Measurements from ENCODE around the gene TEX9. TPM values are rescaled to one million over a fixed set of nuclear protein-coding genes. Genes with fewer than 3 reads are reported as not detected.

The TEX9 gene
- polyA plus RNA-seq, 1 experiment, result 2.0 TPM

DNA sequence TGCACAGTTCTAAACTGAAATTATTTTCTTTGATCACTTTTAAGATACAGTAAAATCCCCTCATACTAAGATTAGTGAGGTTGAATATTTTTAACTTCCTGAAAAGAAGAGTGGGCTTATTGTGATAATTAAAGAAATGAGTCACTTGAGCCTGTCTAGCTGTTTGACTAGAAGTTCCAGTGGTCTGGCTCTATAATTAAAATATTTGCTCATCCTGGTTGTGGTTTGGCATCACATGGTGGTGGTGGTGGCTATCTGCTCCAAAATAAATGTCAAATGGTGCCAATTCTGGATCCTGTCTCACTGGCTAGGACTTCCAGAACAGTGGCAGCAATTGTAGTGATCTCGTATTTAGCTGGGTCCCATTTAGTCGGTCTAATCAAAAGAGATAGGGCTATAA is 8.6 kb upstream of the TEX9 start:
- no peak for DNase-seq (ENCODE audit: low read depth, low spot score)
- Histone ChIP-seq H3K9me3 (ENCODE audit: control insufficient read depth, insufficient read depth, low read length) (no peaks in the 10 kb centered on the region), H3K4me3 (ENCODE audit: low read depth, low read length) (no peak overlapping the region), H3K27ac (ENCODE audit: low read depth, low read length) (no peak overlapping the region), H3K27me3 (ENCODE audit: control insufficient read depth, insufficient read depth, low read length) (no peaks in the 10 kb centered on the region)
- ChIA-PET CTCF (no interaction called here), POLR2A (no interaction called here)
- TF ChIP-seq, protein P1, sequence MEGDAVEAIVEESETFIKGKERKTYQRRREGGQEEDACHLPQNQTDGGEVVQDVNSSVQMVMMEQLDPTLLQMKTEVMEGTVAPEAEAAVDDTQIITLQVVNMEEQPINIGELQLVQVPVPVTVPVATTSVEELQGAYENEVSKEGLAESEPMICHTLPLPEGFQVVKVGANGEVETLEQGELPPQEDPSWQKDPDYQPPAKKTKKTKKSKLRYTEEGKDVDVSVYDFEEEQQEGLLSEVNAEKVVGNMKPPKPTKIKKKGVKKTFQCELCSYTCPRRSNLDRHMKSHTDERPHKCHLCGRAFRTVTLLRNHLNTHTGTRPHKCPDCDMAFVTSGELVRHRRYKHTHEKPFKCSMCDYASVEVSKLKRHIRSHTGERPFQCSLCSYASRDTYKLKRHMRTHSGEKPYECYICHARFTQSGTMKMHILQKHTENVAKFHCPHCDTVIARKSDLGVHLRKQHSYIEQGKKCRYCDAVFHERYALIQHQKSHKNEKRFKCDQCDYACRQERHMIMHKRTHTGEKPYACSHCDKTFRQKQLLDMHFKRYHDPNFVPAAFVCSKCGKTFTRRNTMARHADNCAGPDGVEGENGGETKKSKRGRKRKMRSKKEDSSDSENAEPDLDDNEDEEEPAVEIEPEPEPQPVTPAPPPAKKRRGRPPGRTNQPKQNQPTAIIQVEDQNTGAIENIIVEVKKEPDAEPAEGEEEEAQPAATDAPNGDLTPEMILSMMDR (IDR thresholded peaks at IDR 0.05; ENCODE audit: low read depth, low read length), result no peak

DNA sequence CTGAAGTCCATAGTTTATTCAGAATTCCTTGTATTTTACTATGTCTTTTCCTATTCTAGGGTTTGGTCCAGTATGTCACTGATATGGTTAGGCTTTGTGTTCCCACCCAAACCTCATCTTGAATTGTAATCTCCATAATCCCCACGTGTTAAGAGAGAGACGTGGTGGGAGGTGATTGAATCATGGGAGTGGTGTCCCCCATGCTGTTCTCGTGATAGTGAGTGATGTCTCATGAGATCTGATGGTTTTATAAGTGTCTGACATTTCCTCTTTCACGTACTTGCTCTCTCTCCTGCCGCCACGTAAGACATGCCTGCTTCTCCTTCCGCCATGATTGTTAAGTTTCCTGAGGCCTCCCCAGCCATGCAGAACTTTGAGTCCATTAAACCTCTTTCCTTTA is 6.6 kb upstream of the TEX9 start:
- Histone ChIP-seq H3K4me3 (ENCODE audit: low read depth, low read length) (no peak overlapping the region), H3K27me3 (ENCODE audit: control insufficient read depth, insufficient read depth, low read length) (no peaks in the 10 kb centered on the region), H3K27ac (ENCODE audit: low read depth, low read length) (no peak overlapping the region), H3K9me3 (ENCODE audit: control insufficient read depth, insufficient read depth, low read length) (no peaks in the 10 kb centered on the region)
- ChIA-PET CTCF (no interaction called here), POLR2A (no interaction called here)
- no peak for DNase-seq (ENCODE audit: low read depth, low spot score)
- TF ChIP-seq, protein P1 (IDR thresholded peaks at IDR 0.05; ENCODE audit: low read depth, low read length), result no peak

DNA sequence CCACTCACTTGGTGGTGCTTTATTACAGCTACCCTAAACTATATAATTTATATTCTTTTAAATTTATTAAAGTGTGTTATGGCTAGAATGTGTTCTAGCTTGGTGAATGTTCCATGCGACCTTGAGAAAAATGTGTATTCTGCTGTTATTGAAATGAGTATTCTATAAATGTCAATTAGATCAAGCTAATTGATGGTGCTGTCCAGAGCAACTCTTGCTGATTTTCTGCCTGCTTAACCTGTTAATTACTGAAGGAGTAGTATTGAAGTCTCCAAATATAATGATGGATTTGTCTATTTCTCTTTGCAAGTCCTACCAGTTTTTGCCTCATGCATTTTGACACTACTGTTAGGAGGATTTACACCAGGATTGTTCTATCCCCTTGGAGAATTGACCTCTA is 3.2 kb upstream of the TEX9 start:
- Histone ChIP-seq H3K4me3 (ENCODE audit: low read depth, low read length) (no peak overlapping the region), H3K27me3 (ENCODE audit: control insufficient read depth, insufficient read depth, low read length) (no peaks in the 10 kb centered on the region), H3K27ac (ENCODE audit: low read depth, low read length) (no peak overlapping the region), H3K9me3 (ENCODE audit: control insufficient read depth, insufficient read depth, low read length) (no peaks in the 10 kb centered on the region)
- POLR2A ChIA-PET, result no interaction called here
- TF ChIP-seq, protein P1 (IDR thresholded peaks at IDR 0.05; ENCODE audit: low read depth, low read length), result no peak
- DNase-seq (ENCODE audit: low read depth, low spot score), result no peak
- CTCF ChIA-PET, result no interaction called here

DNA sequence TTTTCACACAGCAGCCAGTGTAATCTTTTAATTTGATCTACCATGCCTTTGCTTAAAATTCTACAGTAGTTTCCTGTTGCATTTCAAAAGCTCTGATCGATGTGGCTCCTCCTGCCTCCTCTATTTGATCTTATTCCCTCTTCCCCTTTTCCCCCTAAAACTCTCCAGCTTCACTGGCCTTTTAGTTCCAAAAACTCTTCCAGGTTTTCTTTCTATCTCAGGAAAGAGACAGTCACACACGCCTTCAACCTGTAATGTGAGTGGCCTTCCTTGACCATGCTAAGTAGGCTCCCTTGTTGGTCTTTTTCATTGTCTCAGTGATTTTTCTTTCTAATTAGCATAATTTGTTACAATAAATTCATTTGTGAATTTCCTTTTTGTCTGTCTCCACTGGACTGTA is 985 bp downstream of the TEX9 start:
- no peaks in the 10 kb centered on the region for H3K27me3 ChIP-seq (ENCODE audit: control insufficient read depth, insufficient read depth, low read length)
- peak overlapping the region; percentile 70 for H3K4me3 ChIP-seq (ENCODE audit: low read depth, low read length)
- no peak overlapping the region for H3K27ac ChIP-seq (ENCODE audit: low read depth, low read length)
- H3K9me3 ChIP-seq (ENCODE audit: control insufficient read depth, insufficient read depth, low read length), result no peaks in the 10 kb centered on the region
- no peak for DNase-seq (ENCODE audit: low read depth, low spot score)
- CTCF ChIA-PET, result no interaction called here
- TF ChIP-seq, protein P1 (IDR thresholded peaks at IDR 0.05; ENCODE audit: low read depth, low read length), result no peak
- POLR2A ChIA-PET, result no interaction called here

DNA sequence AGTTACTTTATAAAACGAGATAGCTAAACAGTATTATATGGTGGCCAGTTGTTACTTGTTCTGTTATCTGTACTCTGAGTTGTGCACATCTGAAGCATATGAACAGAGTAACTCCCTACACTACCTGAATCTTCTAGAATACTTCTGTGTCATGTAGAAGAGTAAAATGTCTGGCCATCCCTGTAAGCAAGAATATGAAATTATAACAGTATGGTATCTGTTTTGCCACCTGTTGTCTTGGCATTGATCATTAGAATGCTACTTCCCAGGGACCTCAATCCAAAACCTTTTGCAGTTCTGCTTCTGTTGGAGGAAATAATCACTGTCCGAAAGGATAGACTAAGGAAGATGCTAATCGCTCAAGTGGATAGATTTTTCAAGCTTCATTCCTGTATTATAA is 1.9 kb downstream of the TEX9 start:
- Histone ChIP-seq H3K27ac (ENCODE audit: low read depth, low read length) (no peak overlapping the region), H3K27me3 (ENCODE audit: control insufficient read depth, insufficient read depth, low read length) (no peaks in the 10 kb centered on the region), H3K4me3 (ENCODE audit: low read depth, low read length) (no peak overlapping the region), H3K9me3 (ENCODE audit: control insufficient read depth, insufficient read depth, low read length) (no peaks in the 10 kb centered on the region)
- ChIA-PET CTCF (no interaction called here), POLR2A (no interaction called here)
- DNase-seq (ENCODE audit: low read depth, low spot score), result no peak
- TF ChIP-seq, protein P1 (IDR thresholded peaks at IDR 0.05; ENCODE audit: low read depth, low read length), result no peak
